Panc1 (cell line): ENCODE measurements around the gene DNM3. TPM values are rescaled to one million over a fixed set of nuclear protein-coding genes. Genes with fewer than 3 reads are reported as not detected.
A peak's percentile ranks its signal among the peaks of the same experiment; 100 is the strongest.

Source experiments
- ATAC-seq: fragments of 200-7000 bp; cut with Tn5 transposase; 2 replicates; pipeline ENCODE4 v1.9.1; 2020; ENCODE audit warnings: mild to moderate bottlenecking, moderate library complexity
- BruUV-seq: library from RNA; stranded (reverse); fragments of 400-500 nt; replicated peaks from 2 replicates; lab custom pipeline; 2021; lab: Mats Ljungman, UMichigan
- CTCF ChIA-PET: fragments of 300-600 bp; sonication (Branson Sonifier 250); formaldehyde crosslinking; loops from one replicate; lab custom pipeline; 2022; ENCODE audit warnings: antibody characterized with exemption; lab: Charles Lee
- POLR2A ChIA-PET: fragments of 300-600 bp; sonication (Branson Sonifier 250); formaldehyde crosslinking; loops from one replicate; lab custom pipeline; 2022; ENCODE audit warnings: antibody characterized with exemption; lab: Charles Lee
- DNase-seq: peaks from one replicate; pipeline ENCODE4 v3.0.0-alpha.2; 2010; ENCODE audit warnings: low read depth, low spot score
- H3K27ac ChIP-seq: 2 replicates; pipeline ENCODE4 v1.5.1; 2011; ENCODE audit warnings: mild to moderate bottlenecking, low read length, inconsistent platforms
- H3K27me3 ChIP-seq: fragments of 200-500 bp; sonication (Bioruptor generic); 2 replicates; pipeline ENCODE4 v1.6.0; 2014; ENCODE audit warnings: low read length, inconsistent platforms; ENCODE audit not compliant: control insufficient read depth, insufficient read depth
- H3K36me3 ChIP-seq: fragments of 200-500 bp; sonication (Bioruptor generic); 2 replicates; pipeline ENCODE4 v1.5.1; 2014; ENCODE audit warnings: inconsistent platforms, mild to moderate bottlenecking, low read length, moderate library complexity; ENCODE audit not compliant: control insufficient read depth, insufficient read depth
- H3K4me1 ChIP-seq: 2 replicates; pipeline ENCODE4 v1.5.1; 2011; ENCODE audit warnings: inconsistent platforms, mild to moderate bottlenecking, low read length, moderate library complexity; ENCODE audit not compliant: control insufficient read depth, insufficient read depth
- H3K4me3 ChIP-seq, 2 experiments: 2 replicates each; pipeline ENCODE4 v1.5.1; 2011 to 2012; ENCODE audit warnings: low read depth in 2 of 2, low read length in 2 of 2, mild to moderate bottlenecking in 2 of 2, inconsistent platforms in 1 of 2, moderate library complexity in 1 of 2
- H3K9me3 ChIP-seq: fragments of 200-500 bp; sonication (Bioruptor generic); 2 replicates; pipeline ENCODE4 v1.5.1; 2014; ENCODE audit warnings: low read depth, mild to moderate bottlenecking, inconsistent platforms, low read length, moderate library complexity; ENCODE audit not compliant: control insufficient read depth, insufficient read depth
- POLR2AphosphoS5 ChIP-seq: IDR thresholded peaks from 2 replicates; pipeline ENCODE4 v1.6.1; 2012; ENCODE audit warnings: mild to moderate bottlenecking, low read depth, low read length, moderate library complexity
- SIN3A ChIP-seq: IDR thresholded peaks from 2 replicates; pipeline ENCODE4 v1.6.1; 2012; ENCODE audit warnings: low read depth, mild to moderate bottlenecking, low read length, moderate library complexity, borderline replicate concordance; ENCODE audit not compliant: insufficient read depth
- TCF7L2 ChIP-seq: IDR thresholded peaks from 2 replicates; pipeline ENCODE4 v1.6.1; 2011; ENCODE audit warnings: mild to moderate bottlenecking, low read depth, low read length, inconsistent platforms
- in situ Hi-C: cut with HindIII; loops from 2 replicates; pipeline ENCODE4 v1.10.0; 2016; ENCODE audit warnings: low sequenced_read_pairs, low pct_unique_long_range_greater_than_20kb
- intact Hi-C: fragments of 100-400 bp; cut with micrococcal nuclease; formaldehyde crosslinking; loops from one replicate; pipeline ENCODE4 v1.10.0; 2022; ENCODE audit not compliant: unreplicated experiment
- total RNA-seq: library from RNA; stranded (reverse); gene quantifications from one replicate; pipeline ENCODE4 v1.2.1, GENCODE V29; 2021; ENCODE audit not compliant: unreplicated experiment
- TF ChIP-seq, protein P1 (sequence below): fragments of 450-650 bp; IDR thresholded peaks from 2 replicates; pipeline ENCODE4 v1.5.1; 2017; ENCODE audit warnings: mild to moderate bottlenecking
- TF ChIP-seq, protein P2 (sequence below), 2 experiments: IDR thresholded peaks; 2 replicates each; pipeline ENCODE4 v1.6.1; 2011 to 2012; ENCODE audit warnings: low read depth in 2 of 2, control low read depth in 1 of 2, low read length in 1 of 2, mild to moderate bottlenecking in 1 of 2, moderate library complexity in 1 of 2; ENCODE audit not compliant: insufficient read depth in 1 of 2

The DNM3 gene
- total RNA-seq, 1 experiment from 2014 or later: 0.46 TPM

DNA sequence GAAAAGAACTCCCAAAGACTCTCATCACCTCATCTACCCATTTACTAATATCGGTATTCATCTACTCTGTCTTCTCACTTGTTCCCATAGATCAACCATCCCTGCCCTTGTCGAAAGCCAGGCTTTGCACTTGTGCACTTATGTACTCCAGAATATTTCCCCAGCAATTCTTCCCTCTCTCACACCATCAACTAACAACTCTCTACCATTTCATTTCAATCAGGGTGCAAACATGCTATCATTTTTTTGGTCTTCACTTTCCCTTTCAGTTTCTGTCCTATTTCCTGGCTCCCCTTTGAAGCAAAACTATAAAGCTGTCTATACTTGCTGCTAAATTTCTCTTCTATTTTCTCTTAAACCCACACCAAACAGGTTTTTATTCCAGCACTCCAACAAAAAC, 585.9 kb downstream of the DNM3 start:
- DNase-seq (no peak), ATAC-seq (no peak)
- BruUV-seq: no TSS peak
- intact Hi-C loops: loop anchor here (5.0 kb wide), 1 partner anchor 425 kb away; no protein-coding TSS in a partner anchor
- H3K4me3 ChIP-seq: no peak overlapping the region
- H3K9me3 ChIP-seq: no peaks in the 10 kb centered on the region
- peaks cover 4% of the 10 kb centered on the region; the same call in 1 of the 2 replicates for H3K4me1 ChIP-seq
- no peaks in the 10 kb centered on the region for H3K36me3 ChIP-seq
- CTCF ChIA-PET: no interaction called here
- H3K27ac ChIP-seq: peak overlapping the region; percentile 58; the same call in 1 of the 2 replicates
- TF ChIP-seq, protein P1, sequence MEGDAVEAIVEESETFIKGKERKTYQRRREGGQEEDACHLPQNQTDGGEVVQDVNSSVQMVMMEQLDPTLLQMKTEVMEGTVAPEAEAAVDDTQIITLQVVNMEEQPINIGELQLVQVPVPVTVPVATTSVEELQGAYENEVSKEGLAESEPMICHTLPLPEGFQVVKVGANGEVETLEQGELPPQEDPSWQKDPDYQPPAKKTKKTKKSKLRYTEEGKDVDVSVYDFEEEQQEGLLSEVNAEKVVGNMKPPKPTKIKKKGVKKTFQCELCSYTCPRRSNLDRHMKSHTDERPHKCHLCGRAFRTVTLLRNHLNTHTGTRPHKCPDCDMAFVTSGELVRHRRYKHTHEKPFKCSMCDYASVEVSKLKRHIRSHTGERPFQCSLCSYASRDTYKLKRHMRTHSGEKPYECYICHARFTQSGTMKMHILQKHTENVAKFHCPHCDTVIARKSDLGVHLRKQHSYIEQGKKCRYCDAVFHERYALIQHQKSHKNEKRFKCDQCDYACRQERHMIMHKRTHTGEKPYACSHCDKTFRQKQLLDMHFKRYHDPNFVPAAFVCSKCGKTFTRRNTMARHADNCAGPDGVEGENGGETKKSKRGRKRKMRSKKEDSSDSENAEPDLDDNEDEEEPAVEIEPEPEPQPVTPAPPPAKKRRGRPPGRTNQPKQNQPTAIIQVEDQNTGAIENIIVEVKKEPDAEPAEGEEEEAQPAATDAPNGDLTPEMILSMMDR: no peak
- TF ChIP-seq POLR2AphosphoS5 (no peak), SIN3A (no peak), TCF7L2 (no peak)
- TF ChIP-seq, protein P2, sequence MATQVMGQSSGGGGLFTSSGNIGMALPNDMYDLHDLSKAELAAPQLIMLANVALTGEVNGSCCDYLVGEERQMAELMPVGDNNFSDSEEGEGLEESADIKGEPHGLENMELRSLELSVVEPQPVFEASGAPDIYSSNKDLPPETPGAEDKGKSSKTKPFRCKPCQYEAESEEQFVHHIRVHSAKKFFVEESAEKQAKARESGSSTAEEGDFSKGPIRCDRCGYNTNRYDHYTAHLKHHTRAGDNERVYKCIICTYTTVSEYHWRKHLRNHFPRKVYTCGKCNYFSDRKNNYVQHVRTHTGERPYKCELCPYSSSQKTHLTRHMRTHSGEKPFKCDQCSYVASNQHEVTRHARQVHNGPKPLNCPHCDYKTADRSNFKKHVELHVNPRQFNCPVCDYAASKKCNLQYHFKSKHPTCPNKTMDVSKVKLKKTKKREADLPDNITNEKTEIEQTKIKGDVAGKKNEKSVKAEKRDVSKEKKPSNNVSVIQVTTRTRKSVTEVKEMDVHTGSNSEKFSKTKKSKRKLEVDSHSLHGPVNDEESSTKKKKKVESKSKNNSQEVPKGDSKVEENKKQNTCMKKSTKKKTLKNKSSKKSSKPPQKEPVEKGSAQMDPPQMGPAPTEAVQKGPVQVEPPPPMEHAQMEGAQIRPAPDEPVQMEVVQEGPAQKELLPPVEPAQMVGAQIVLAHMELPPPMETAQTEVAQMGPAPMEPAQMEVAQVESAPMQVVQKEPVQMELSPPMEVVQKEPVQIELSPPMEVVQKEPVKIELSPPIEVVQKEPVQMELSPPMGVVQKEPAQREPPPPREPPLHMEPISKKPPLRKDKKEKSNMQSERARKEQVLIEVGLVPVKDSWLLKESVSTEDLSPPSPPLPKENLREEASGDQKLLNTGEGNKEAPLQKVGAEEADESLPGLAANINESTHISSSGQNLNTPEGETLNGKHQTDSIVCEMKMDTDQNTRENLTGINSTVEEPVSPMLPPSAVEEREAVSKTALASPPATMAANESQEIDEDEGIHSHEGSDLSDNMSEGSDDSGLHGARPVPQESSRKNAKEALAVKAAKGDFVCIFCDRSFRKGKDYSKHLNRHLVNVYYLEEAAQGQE (IDR thresholded peaks at IDR 0.05; ENCODE audit: insufficient read depth in 1 of 2, low read depth in 2 of 2, low read length in 1 of 2): no peak
- in situ Hi-C loops: no loop called here
- H3K27me3 ChIP-seq: no peaks in the 10 kb centered on the region
- POLR2A ChIA-PET: no interaction called here

DNA sequence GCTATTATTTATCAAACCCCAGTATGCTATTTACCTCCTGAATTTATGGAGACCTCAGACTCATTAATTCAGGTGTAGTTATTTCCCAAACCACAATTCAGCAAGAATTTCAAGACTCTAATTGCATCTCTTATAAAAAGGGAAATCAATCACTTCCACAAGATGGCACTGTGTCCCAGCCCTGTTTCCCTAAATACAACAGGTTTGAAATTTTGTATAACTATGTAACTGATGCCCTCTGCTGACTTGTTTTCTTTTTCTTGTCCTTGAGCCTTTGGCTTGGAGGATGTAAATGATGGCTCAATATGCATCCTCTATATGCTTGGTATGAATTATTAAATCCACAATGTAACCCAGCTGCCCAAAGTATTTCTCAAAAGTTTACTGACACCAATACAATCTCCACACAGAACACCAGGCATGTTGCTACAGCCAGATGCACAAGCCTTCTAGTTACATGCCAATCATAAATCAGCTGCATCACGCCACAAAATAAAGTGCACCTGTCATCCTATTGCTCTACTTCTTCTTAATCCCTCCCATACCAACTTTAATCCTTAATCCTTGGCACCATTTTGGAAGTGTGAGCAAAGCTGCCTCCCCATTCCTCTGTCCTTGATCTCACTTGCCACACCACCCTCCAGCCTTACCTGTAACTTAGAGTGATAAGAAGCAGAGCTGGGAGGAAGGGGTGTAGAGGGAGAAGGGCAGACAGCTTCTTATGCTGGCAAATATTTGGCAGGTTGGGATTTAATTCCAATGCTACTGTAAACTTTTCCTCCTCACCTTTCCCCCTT, 588.2 kb downstream of the DNM3 start:
- Histone ChIP-seq H3K27ac (peak overlapping the region; percentile 58; the same call in 1 of the 2 replicates), H3K4me3 (no peak overlapping the region), H3K9me3 (no peaks in the 10 kb centered on the region), H3K36me3 (no peaks in the 10 kb centered on the region), H3K27me3 (no peaks in the 10 kb centered on the region), H3K4me1 (peaks cover 4% of the 10 kb centered on the region; the same call in 1 of the 2 replicates)
- ChIA-PET CTCF (interaction anchor here (0.6 to 0.8 kb wide), 3 partner anchors 13 to 427 kb away, joined by 3 to 10 read pairs (median 3); no protein-coding TSS in a partner anchor), POLR2A (no interaction called here)
- TF ChIP-seq, protein P2 (IDR thresholded peaks at IDR 0.05; ENCODE audit: insufficient read depth in 1 of 2, low read depth in 2 of 2, low read length in 1 of 2): no peak
- TF ChIP-seq, protein P1: peak; percentile 84
- BruUV-seq: no TSS peak
- peak; percentile 55 for DNase-seq
- peak; percentile 88 for ATAC-seq
- intact Hi-C loops: loop anchor here (5.0 kb wide), 1 partner anchor 427 kb away; no protein-coding TSS in a partner anchor
- in situ Hi-C loops: no loop called here
